Hepatocyte (in vitro differentiated cells): Measurements from ENCODE around the gene KCNJ14. TPM values are rescaled to one million over a fixed set of nuclear protein-coding genes. Genes with fewer than 3 reads are reported as not detected.

ENCODE experiments used
- DNase-seq: peaks from one replicate; pipeline ENCODE4 v3.0.0-alpha.2; 2016; ENCODE audit warnings: low spot score
- H2AFZ ChIP-seq: fragments of 200-600 bp; sonication (generic); 2 replicates; pipeline ENCODE4 v1.6.0; 2016; ENCODE audit warnings: antibody characterized with exemption, mild to moderate bottlenecking
- H3K27ac ChIP-seq: fragments of 200-600 bp; sonication (generic); 2 replicates; pipeline ENCODE4 v1.5.1; 2016; ENCODE audit warnings: mild to moderate bottlenecking
- H3K27me3 ChIP-seq: fragments of 200-600 bp; sonication (generic); 2 replicates; pipeline ENCODE4 v1.6.1; 2016
- H3K36me3 ChIP-seq: fragments of 200-600 bp; sonication (generic); replicated peaks from 2 replicates; pipeline ENCODE4 v1.5.1; 2016; ENCODE audit warnings: low read depth; ENCODE audit not compliant: insufficient read depth
- H3K4me1 ChIP-seq: fragments of 200-600 bp; sonication (generic); 2 replicates; pipeline ENCODE4 v1.5.1; 2016; ENCODE audit warnings: mild to moderate bottlenecking, moderate library complexity; ENCODE audit not compliant: insufficient read depth
- H3K4me2 ChIP-seq: fragments of 200-600 bp; sonication (generic); 2 replicates; pipeline ENCODE4 v1.6.0; 2016
- H3K4me3 ChIP-seq: fragments of 200-600 bp; sonication (generic); 2 replicates; pipeline ENCODE4 v1.5.1; 2016; ENCODE audit warnings: mild to moderate bottlenecking
- H3K79me2 ChIP-seq: fragments of 200-600 bp; sonication (generic); 2 replicates; pipeline ENCODE4 v1.6.0; 2017; ENCODE audit warnings: mild to moderate bottlenecking
- H3K9me2 ChIP-seq: fragments of 200-600 bp; sonication (generic); replicated peaks from 2 replicates; pipeline ENCODE4 v1.6.0; 2017; ENCODE audit warnings: mild to moderate bottlenecking; ENCODE audit not compliant: insufficient read depth
- H3K9me3 ChIP-seq: fragments of 200-600 bp; sonication (generic); 2 replicates; pipeline ENCODE4 v1.5.1; 2016; ENCODE audit warnings: low read depth, mild to moderate bottlenecking
- H4K20me1 ChIP-seq: fragments of 200-600 bp; sonication (generic); 2 replicates; pipeline ENCODE4 v1.6.0; 2016; ENCODE audit warnings: mild to moderate bottlenecking; ENCODE audit not compliant: insufficient read depth, poor library complexity, severe bottlenecking
- EZH2 ChIP-seq: fragments of 200-600 bp; sonication (generic); IDR thresholded peaks from 2 replicates; pipeline ENCODE4 v1.6.1; 2016; ENCODE audit warnings: antibody characterized with exemption, mild to moderate bottlenecking, borderline replicate concordance
- EZH2phosphoT487 ChIP-seq: fragments of 200-600 bp; sonication (generic); IDR thresholded peaks from one replicate; pipeline ENCODE4 v1.6.1; 2018; ENCODE audit warnings: antibody characterized with exemption, mild to moderate bottlenecking, low read depth, moderate library complexity; ENCODE audit not compliant: unreplicated experiment, severe bottlenecking
- WGBS: methylation state at CpG from one replicate; pipeline ENCODE4 v1.1.6; 2016; ENCODE audit warnings: low lambda C conversion rate; ENCODE audit errors: missing lambda C conversion rate; 5-methylcytosine and 5-hydroxymethylcytosine counted together
- polyA plus RNA-seq: library from polyadenylated mRNA; unstranded; fragments of >200 nt; fragmentation: Nextera tagmentation; extraction: Ambion mirVana; gene quantifications from 2 replicates; pipeline ENCODE4 v1.2.1, GENCODE V29; 2016
- total RNA-seq: library from RNA; depleted of rRNA; stranded (reverse); fragments of >200 nt; gene quantifications from 2 replicates; pipeline ENCODE4 v1.2.3, GENCODE V29; 2014
- TF ChIP-seq, protein P1 (sequence below): fragments of 200-600 bp; sonication (generic); IDR thresholded peaks from 2 replicates; pipeline ENCODE4 v1.5.1; 2016; ENCODE audit warnings: antibody characterized with exemption, mild to moderate bottlenecking; ENCODE audit not compliant: poor library complexity

KCNJ14 gene
- total and polyA plus RNA-seq, 2 experiments from 2014 or later, result 0.70 to 1.1 TPM

DNA sequence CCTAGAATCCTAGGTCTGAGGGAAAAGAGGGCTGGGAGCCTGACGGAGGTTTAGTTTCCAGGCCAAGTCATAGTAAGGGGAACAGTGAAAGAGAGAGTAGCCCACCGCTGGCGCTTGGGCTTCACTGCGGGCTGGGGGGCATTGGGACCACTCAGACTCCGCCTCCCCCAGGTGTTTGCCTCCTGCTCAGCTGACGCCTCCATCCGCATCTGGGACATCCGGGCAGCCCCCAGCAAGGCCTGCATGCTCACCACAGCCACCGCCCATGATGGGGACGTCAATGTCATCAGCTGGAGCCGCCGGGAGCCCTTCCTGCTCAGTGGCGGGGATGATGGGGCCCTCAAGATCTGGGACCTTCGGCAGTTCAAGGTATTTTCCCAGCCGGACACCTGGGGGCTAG, 4.5 kb upstream of the KCNJ14 start:
- Histone ChIP-seq H3K4me2 (no peak overlapping the region), H3K27ac (no peak overlapping the region), H3K36me3 (no peaks in the 10 kb centered on the region), H3K4me1 (no peaks in the 10 kb centered on the region), H3K9me2 (no peaks in the 10 kb centered on the region), H3K79me2 (peaks cover 16% of the 10 kb centered on the region), H3K27me3 (no peaks in the 10 kb centered on the region), H3K4me3 (no peak overlapping the region), H2AFZ (no peak overlapping the region), H3K9me3 (no peaks in the 10 kb centered on the region), H4K20me1 (no peaks in the 10 kb centered on the region)
- no peak for TF ChIP-seq EZH2phosphoT487
- TF ChIP-seq, protein P1, sequence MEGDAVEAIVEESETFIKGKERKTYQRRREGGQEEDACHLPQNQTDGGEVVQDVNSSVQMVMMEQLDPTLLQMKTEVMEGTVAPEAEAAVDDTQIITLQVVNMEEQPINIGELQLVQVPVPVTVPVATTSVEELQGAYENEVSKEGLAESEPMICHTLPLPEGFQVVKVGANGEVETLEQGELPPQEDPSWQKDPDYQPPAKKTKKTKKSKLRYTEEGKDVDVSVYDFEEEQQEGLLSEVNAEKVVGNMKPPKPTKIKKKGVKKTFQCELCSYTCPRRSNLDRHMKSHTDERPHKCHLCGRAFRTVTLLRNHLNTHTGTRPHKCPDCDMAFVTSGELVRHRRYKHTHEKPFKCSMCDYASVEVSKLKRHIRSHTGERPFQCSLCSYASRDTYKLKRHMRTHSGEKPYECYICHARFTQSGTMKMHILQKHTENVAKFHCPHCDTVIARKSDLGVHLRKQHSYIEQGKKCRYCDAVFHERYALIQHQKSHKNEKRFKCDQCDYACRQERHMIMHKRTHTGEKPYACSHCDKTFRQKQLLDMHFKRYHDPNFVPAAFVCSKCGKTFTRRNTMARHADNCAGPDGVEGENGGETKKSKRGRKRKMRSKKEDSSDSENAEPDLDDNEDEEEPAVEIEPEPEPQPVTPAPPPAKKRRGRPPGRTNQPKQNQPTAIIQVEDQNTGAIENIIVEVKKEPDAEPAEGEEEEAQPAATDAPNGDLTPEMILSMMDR, result no peak
- no peak for TF ChIP-seq EZH2
- 88% methylated on average over 15 of the region's 15 CpGs for WGBS
- DNase-seq, result no peak

DNA sequence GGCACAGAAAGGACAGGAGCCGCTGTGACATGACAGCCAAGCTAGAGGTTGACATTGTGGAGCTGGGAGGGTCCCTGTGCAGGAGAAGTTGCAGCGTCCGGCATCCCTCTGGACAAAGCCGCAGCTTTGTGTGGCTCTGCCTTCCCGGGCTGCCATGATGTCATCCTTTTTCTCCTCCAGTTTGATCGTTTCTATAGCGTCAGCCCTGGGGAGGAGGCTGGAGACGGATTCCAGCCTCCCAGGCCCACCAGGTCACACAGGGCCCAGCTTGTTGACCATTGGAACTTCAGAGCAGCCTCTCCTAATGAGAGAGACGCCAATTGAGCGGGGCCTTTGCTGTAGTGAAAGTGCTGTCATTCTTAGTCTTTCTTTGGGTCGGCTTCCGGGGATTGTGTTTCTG, 3.8 kb upstream of the KCNJ14 start:
- H3K36me3 ChIP-seq, result no peaks in the 10 kb centered on the region
- H3K9me3 ChIP-seq, result no peaks in the 10 kb centered on the region
- no peaks in the 10 kb centered on the region for H3K27me3 ChIP-seq
- H3K4me3 ChIP-seq, result no peak overlapping the region
- DNase-seq, result no peak
- no peaks in the 10 kb centered on the region for H3K9me2 ChIP-seq
- peaks cover 11% of the 10 kb centered on the region for H3K79me2 ChIP-seq
- no peaks in the 10 kb centered on the region for H3K4me1 ChIP-seq
- TF ChIP-seq EZH2phosphoT487 (no peak), EZH2 (no peak)
- TF ChIP-seq, protein P1, result no peak
- H4K20me1 ChIP-seq, result no peaks in the 10 kb centered on the region
- no peak overlapping the region for H3K4me2 ChIP-seq
- no peak overlapping the region for H3K27ac ChIP-seq
- WGBS, result 90% methylated on average over 12 of the region's 12 CpGs
- no peak overlapping the region for H2AFZ ChIP-seq

DNA sequence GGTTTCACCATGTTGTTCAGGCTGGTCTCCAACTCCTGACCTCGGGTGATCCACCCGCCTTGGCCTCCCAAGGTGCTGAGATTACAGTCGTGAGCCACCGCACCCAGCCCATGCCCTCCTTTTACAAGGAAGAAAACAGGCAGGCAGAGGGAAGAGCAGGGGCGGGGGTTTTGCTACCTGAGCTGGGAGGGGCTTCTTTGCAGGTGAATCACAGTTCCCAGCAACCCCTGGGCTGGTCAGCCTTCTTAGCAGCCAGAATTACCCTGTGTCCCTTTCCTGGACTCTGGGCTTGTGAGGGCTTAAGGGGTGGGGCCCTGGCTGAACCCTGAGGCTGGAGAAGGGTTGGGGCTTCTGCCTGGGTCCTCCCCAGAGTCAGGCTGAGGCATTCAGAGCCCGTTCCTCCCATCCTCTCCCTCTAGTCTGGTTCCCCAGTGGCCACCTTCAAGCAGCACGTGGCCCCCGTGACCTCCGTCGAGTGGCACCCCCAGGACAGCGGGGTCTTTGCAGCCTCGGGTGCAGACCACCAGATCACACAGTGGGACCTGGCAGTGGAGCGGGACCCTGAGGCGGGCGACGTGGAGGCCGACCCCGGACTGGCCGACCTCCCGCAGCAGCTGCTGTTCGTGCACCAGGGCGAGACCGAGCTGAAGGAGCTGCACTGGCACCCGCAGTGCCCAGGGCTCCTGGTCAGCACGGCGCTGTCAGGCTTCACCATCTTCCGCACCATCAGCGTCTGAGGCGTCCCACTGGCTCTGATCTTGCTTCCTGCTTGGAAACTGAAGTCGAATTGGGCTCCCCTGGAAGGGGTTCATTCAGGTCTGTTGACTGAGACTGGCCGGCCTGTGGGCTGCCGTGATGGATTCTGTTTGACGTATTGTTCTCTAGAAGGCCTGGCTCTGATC, 2.8 kb upstream of the KCNJ14 start:
- no peaks in the 10 kb centered on the region for H4K20me1 ChIP-seq
- no peaks in the 10 kb centered on the region for H3K4me1 ChIP-seq
- no peaks in the 10 kb centered on the region for H3K9me3 ChIP-seq
- no peaks in the 10 kb centered on the region for H3K36me3 ChIP-seq
- peak; percentile 56 for DNase-seq
- whole genome bisulfite sequencing, result 95% methylated on average over 30 of the region's 33 CpGs
- H3K27me3 ChIP-seq, result no peaks in the 10 kb centered on the region
- H2AFZ ChIP-seq, result no peak overlapping the region
- H3K79me2 ChIP-seq, result peaks cover 5% of the 10 kb centered on the region
- H3K4me3 ChIP-seq, result no peak overlapping the region
- H3K4me2 ChIP-seq, result no peak overlapping the region
- H3K9me2 ChIP-seq, result no peaks in the 10 kb centered on the region
- H3K27ac ChIP-seq, result no peak overlapping the region
- TF ChIP-seq EZH2 (no peak), EZH2phosphoT487 (no peak)

DNA sequence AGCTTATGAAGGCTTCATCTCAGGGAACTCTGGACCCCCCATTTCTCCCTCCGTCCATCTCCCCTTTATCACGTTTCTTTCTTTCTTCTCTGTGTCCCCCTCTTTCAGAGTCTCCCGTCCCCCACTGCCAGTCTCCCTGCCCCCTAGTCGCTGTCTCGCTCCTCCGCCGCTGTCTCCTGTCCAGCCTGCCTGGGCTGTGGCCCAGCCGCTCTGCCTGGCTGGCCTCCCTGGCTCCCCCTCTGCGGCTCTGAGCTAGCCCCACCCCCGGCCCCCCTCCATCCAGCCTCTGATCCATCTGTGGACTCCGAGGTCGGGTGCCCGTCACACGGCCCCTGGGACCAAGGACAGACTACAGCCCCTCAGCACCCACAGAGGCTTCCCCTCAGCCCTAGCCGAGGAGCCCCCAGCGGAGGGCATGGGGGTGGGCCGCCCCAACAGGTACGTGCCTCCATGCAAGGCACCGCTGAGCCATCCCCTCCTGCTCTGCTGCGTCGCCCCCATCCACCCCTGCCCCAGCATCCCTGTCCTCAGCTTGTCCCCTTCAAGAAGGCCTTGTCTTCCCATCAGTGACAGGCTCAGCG, 1.1 kb upstream of the KCNJ14 start:
- no peaks in the 10 kb centered on the region for H3K9me3 ChIP-seq
- H3K4me2 ChIP-seq, result no peak overlapping the region
- DNase-seq, result no peak
- H3K27ac ChIP-seq, result no peak overlapping the region
- H3K4me1 ChIP-seq, result no peaks in the 10 kb centered on the region
- H3K36me3 ChIP-seq, result no peaks in the 10 kb centered on the region
- WGBS, result 95% methylated on average over 15 of the region's 22 CpGs
- no peak overlapping the region for H3K4me3 ChIP-seq
- no peak overlapping the region for H2AFZ ChIP-seq
- no peaks in the 10 kb centered on the region for H3K27me3 ChIP-seq
- H4K20me1 ChIP-seq, result no peaks in the 10 kb centered on the region
- no peaks in the 10 kb centered on the region for H3K79me2 ChIP-seq
- H3K9me2 ChIP-seq, result no peaks in the 10 kb centered on the region
- TF ChIP-seq EZH2 (no peak), EZH2phosphoT487 (no peak)
- TF ChIP-seq, protein P1, result no peak
